AG10803 (cell line): ENCODE measurements around the gene ZNF83.

Source experiments
- DNase-seq: peaks from one replicate; pipeline ENCODE4 v3.0.0; 2010; ENCODE audit warnings: low read depth
- H3K4me3 ChIP-seq: 2 replicates; pipeline ENCODE4 v1.5.1; 2011; ENCODE audit warnings: mild to moderate bottlenecking, low read length, control low read depth
- TF ChIP-seq, protein P1 (sequence below): conservative IDR thresholded peaks from 2 replicates; pipeline ENCODE4 v1.5.1; 2011; ENCODE audit warnings: mild to moderate bottlenecking, low read length, control low read depth, inconsistent platforms

The ZNF83 gene

DNA sequence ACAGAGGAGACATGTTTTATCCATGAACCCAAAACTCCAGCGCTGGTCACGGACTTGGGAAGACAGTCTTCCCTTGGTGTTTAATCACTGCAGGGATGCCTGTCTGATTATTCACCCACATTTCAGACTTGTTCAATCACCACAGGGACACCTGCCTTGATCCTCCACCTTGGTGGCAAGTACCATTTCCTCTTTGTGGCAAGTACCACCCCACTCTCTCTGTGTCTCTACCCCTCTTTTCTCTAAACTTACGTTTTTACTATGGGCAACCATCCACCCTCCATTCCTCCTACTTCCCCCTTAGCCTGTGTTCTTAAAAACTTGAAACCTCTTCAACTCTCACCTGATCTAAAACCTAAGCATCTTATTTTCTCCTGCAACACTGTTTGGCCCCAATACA is 16.8 kb downstream of the ZNF83 start:
- no peak overlapping the region for H3K4me3 ChIP-seq
- DNase-seq = no peak
- TF ChIP-seq, protein P1, sequence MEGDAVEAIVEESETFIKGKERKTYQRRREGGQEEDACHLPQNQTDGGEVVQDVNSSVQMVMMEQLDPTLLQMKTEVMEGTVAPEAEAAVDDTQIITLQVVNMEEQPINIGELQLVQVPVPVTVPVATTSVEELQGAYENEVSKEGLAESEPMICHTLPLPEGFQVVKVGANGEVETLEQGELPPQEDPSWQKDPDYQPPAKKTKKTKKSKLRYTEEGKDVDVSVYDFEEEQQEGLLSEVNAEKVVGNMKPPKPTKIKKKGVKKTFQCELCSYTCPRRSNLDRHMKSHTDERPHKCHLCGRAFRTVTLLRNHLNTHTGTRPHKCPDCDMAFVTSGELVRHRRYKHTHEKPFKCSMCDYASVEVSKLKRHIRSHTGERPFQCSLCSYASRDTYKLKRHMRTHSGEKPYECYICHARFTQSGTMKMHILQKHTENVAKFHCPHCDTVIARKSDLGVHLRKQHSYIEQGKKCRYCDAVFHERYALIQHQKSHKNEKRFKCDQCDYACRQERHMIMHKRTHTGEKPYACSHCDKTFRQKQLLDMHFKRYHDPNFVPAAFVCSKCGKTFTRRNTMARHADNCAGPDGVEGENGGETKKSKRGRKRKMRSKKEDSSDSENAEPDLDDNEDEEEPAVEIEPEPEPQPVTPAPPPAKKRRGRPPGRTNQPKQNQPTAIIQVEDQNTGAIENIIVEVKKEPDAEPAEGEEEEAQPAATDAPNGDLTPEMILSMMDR = no peak

DNA sequence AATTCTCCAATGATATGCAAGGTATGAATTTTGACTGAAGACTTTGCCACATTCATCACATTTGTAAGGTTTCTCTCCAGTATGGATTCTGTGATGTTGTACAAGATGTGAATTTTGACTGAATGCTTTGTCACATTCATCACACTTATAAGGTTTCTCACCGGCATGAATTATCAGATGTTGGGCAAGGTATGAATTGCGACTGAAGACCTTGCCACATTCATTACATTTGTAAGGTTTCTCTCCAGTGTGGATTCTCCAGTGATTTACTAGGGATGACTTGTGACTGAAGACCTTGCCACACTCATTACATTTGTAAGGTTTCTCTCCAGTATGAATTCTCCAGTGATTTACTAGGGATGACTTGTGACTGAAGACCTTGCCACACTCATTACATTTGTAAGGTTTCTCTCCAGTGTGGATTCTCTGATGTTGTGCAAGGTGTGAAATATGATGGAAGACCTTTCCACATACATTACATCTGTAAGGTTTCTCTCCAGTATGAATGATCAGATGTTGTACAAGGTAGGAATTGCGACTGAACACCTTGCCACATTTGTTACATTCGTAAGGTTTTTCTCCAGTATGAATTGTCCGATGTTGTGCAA is 24.8 kb downstream of the ZNF83 start:
- DNase-seq = no peak
- TF ChIP-seq, protein P1 = no peak

GRCh38 chr19:52603558-52604207 is 34.5 kb downstream of the ZNF83 start:
- H3K4me3 ChIP-seq = no peak overlapping the region
- TF ChIP-seq, protein P1 = no peak

More for the DNA sequence above, 24.8 kb downstream of the ZNF83 start:
- H3K4me3 ChIP-seq = no peak overlapping the region

GRCh38 chr19:52602941-52603340 is 35.2 kb downstream of the ZNF83 start:
- TF ChIP-seq, protein P1 = no peak
- DNase-seq = no peak
- H3K4me3 ChIP-seq = no peak overlapping the region

More at GRCh38 chr19:52603558-52604207, 34.5 kb downstream of the ZNF83 start:
- DNase-seq = peak; percentile 61

GRCh38 chr19:52601974-52602366 is 36.2 kb downstream of the ZNF83 start:
- H3K4me3 ChIP-seq = peak overlapping the region; percentile 73
- DNase-seq = peak; percentile 5
- TF ChIP-seq, protein P1 = peak; percentile 19; the same call in 1 of the 2 replicates

DNA sequence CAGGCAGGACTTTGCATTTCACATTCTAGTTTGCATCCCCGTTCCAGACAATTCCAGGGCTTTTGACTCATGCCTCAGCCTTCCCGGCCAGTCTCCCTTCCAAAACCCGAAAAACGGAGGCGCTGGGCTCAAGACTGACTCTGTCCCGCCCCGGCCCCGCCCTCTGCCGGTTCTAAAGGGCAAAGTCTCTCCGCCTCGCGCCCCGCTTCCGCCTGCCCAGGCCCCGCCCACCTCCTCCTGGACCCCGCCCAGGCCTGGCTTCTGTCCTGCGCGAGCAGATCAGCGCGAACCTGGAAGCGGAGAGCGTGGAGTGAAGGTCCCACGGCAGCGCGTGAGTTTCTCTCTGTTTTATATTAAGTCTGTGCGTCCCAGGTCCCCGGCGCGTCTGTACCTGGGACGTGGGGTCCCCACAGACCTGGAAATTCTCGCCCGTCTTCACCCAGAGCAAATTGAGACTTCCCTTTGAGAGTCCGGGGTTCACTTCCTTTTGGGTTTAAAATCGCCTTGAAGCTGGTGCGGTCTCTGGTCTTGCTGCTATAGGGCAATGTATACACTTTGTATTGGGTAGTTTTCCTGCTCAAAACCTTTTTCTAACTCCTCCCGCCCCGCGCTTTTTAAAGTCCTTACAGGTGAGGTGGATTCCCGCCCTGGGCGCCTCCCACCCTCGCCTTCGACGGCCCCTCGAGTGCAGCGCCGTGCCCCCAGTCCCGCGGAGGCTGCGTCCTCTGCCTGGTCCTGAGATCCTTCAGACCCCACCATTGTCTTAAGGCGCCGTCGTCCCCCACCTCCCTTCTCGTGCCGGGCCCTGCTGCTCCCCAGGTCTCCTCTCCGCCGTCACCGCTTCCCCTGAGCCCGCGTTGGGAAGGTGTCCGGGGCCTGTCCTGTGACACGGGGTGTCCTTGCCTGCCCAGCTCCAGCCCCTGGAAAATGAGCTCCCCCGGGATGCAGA is 36.9 kb downstream of the ZNF83 start:
- TF ChIP-seq, protein P1 = peak; percentile 31
- peak; percentile 89 for DNase-seq
- peak overlapping the region; percentile 73 for H3K4me3 ChIP-seq
